Measurements from ENCODE around the gene BZW2.
"Not testable (repeated sequence)": the region's sequence is repeated elsewhere in the genome, so short reads cannot be mapped to it uniquely, and the experiment has no call there.

Gene BZW2

GRCh38 chr7:16644636-16645592, 1.1 kb upstream of the BZW2 start:
- peak in 1 of 2 experiments; percentile 35 for DNase-seq (ENCODE audit: low read depth in 2 of 2)

DNA sequence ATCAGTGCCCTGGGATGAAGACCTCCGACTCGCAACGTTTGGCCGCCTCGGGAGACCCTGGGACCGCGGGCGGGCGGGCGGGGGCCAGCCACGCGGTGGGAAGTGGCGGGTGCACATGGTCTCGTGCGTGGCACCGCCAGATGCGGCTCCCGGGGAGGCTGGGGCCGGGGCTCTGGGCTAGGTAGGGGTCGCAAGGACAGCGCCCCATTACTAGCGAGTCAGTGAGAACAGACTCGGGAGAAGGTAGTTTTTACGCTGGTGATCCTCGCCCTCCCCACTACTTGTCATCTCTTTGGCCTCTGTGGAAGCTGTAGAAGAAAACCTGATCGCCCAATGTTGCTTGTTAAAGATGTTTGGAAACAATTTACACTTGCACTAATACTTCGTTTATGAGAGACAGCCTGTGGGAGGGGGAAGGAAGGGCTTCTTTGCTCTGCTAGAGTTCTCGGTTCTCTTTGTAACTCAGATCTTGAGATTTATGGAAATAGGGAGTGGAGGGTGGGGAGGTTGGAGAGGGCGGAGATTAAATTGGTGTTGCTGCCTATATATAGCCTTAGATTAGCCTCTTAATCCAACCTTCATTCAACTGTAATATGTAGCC, 591 bp downstream of the BZW2 start:
- DNase-seq (ENCODE audit: low read depth in 2 of 2), result peak in 1 of 2 experiments; percentile 6

DNA sequence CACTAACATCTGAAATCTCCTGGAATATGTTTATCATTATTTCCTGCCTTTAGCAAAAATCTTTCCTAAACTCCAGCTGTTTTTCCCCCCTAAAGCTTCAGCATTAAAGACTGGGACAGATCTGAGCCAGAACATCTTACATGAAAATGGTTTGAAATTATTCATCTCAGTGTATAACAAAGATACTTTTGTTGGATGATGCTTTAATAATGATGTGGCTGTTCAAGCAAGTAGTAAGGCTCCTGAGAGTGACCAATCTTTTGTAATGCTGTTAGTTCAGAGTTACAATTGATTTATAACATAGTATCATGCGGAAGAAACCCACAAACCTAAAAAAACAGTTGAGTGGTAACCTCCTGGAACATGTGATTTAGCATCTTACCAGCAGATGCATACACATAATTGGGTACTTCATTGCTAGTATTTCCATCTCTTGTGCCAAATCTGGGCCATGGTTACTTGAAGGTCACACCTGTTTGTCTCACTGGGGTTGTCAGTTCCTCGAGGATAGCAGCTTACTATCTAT, 1.5 kb downstream of the BZW2 start:
- DNase-seq (ENCODE audit: low read depth in 2 of 2), result no peak

- DNase-seq (ENCODE audit: low read depth in 2 of 2), result no peak
These were observed 2.6 kb downstream of the BZW2 start for GRCh38 chr7:16648551-16648950.

DNA sequence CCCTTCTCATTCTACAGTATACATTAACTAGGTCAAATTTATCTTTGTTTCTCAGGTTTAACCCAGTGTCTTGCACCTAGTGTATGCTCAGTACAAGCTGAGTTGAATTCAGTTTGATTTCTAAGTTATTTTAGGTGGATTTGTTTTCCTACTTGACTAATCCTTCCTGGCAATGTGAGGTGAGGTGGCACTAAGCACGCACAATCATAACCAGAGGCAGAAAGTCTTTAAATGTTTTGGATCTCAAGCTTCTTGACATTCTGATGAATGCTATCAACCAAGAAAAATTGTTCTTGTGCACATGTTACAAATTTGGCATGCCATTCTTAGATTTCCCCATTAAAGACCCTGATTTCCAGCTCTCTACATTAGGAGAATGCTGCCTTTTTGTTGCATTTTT, 3.2 kb downstream of the BZW2 start:
- no peak for DNase-seq (ENCODE audit: low read depth in 2 of 2)

DNA sequence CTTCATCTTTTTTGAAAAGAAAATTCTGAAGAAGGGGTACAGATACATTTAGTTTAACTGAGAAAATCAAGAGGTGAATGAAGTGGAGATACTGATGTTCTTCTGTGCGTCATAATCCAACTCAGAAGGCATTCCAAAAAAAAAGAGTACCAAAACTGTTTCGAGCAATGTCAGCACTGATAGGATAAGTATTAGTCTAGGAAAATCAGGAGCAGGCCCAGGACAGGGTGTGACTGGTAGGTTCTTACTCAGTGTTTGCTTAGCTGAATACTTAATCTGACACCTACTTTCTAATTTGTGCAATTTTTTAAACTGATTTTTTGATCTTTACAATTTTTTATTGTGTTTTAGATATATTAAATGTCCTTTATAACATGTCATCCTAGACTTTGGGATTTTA, 4.3 kb downstream of the BZW2 start:
- no peak for DNase-seq (ENCODE audit: low read depth in 2 of 2)

GRCh38 chr7:16651396-16652239, 5.6 kb downstream of the BZW2 start:
- no peak for DNase-seq (ENCODE audit: low read depth in 2 of 2)

DNA sequence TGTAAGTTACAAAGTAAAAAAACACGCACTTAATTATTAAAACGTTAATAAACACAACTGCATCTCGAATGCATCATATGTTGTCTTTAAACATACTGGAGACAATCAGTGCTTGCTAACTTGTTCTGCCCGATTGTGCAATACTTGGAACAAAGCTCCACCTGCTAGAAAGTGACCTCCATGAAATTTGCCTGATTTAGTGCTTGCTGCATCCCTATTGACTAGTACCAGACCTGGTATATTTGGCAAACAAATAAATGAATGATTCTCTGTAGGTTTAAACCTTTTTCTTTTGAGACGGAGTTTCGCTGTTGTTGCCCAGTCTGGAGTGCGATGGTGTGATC, 6.2 kb downstream of the BZW2 start:
- no peak for DNase-seq (ENCODE audit: low read depth in 2 of 2)

GRCh38 chr7:16652888-16653287, 6.9 kb downstream of the BZW2 start:
- no peak for DNase-seq (ENCODE audit: low read depth in 2 of 2)

DNA sequence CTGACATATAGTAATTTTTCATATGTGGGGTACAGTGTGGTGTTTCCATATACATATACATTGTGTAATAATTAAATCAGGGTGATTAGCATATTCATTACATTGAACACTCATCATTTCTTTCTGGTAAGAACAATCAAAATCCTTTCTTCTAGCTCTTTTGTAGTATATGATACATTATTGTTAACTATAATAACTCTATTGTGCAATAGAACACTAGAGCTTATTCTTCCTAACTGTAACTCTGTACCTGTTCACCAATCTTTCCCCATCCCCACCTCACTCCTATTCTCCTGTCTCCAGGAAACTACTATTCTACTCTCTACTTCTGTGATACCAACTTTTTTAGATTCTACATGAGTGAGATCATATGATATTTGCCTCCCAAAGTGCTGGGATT, 9.4 kb downstream of the BZW2 start:
- DNase-seq (ENCODE audit: low read depth in 2 of 2), result no peak

GRCh38 chr7:16656141-16656540, 10.2 kb downstream of the BZW2 start:
- no peak for DNase-seq (ENCODE audit: low read depth in 2 of 2)

GRCh38 chr7:16657656-16658279, 11.8 kb downstream of the BZW2 start:
- DNase-seq (ENCODE audit: low read depth in 2 of 2), result no peak

DNA sequence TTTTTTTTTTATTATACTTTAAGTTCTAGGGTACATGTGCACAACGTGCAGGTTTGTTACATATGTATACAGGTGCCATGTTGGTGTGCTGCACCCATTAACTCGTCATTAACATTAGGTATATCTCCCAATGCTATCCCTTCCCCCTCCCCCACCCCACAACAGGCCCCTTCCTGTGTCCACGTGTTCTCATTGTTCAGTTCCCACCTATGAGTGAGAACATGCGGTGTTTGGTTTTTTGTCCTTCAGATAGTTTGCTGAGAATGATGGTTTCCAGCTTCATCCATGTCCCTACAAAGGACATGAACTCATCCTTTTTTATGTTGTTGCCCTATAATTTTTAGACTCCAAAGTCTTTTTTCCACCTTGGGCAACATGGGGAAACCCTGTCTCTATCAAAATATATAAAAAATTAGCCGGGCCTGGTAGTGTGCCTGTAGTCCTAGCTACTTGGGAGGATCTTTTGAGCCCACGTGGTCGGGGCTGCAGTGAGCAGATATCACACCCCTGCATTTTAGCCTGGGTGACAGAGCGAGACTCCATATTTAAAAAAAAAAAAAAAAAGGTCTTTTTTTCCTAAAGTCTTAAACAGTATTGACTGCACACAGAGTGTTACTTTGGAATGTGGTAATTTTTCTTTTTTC, 14.0 kb downstream of the BZW2 start:
- DNase-seq (ENCODE audit: low read depth in 2 of 2), result not testable (repeated sequence)

DNA sequence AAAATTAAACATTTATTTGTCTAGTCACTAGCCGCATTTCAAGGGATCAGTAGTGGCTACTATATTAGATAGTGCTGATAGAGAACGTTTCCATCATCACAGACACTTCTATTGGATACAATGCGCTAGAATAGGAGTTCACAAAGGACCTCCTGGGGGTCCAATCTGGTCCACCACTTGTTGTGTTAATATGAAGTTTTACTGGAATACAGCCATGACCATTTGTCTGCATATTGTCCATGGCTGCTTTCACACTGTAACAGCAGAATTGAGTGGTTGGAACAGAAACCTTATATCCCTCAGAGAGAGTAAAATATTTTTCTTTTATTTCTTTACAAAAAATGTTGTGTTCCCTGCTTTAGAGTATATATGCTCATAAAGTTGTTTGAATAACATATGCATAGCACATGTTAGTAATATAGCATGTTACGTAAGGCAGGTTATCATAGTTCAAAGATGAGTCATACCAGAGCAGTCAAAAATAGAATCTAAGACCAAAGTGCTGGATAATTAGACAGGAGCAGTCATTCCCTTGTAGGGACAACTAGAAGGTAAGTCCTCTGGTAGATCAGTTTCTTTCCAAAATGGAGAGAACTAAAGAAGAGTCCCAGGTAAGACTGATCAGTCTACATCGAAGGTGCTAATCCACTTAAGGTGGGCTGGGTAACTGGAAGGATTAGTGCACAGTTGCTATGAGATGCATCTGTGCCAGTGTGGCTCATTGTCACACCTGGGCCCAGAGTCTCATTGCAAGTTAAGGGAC, 14.9 kb downstream of the BZW2 start:
- DNase-seq (ENCODE audit: low read depth in 2 of 2), result no peak

GRCh38 chr7:16661924-16662323, 15.9 kb downstream of the BZW2 start:
- DNase-seq (ENCODE audit: low read depth in 2 of 2), result no peak

DNA sequence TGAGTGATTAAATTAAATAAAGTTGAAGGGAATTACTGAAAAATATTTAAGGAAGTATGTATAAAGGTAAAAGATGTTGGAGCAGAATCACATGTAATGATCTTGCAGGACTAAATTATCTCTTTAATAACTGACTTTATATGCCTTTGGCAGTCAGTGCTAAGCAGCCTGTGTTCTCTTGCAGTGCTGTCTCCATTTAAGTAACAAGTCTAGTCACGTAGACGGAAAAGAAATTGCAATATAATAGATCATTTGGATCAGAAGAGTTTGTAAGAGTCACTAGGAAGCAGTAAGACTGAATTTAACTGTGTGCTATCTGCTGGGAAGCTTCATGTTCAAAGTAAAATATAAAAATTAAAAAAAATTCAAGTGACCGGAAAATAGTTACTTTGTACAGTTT, 21.4 kb downstream of the BZW2 start:
- no peak for DNase-seq (ENCODE audit: low read depth in 2 of 2)

DNA sequence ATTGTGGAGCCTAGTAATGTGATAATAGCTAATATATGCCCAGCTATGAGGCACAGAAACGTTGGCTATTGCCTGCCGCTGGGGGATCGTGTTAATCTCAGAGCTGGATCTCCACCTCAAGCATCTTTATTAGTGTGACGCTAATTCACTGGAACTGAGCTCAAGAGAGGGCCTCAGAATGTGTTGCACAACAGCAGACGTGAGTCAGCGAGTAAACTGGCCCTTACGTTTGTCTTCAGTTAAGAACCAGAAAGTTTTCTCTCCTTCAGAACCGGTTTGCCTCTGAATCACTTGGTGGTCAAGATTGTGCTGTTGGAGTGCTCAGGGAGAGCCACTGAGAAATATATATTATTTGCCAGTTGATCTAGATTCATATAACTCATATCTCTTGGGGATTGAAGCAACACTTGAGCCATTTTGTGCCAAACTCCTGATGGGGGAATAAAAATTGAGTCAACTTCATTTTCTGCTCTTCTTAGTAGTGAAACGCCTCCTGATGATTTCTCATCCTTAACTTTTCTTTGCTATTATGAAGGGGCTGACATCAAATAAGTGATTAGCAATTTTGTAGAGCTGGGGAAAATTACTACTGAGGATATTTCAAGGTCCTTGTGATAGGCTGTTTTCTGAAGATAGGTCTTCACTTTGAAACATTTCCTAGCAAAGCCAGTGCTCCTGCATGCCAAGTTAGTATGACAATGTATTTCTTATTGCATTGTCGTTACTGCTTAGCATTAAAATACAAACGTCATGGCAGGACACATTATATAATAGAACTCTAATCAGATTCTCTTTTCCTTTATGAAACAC, 22.3 kb downstream of the BZW2 start:
- no peak for DNase-seq (ENCODE audit: low read depth in 2 of 2)

DNA sequence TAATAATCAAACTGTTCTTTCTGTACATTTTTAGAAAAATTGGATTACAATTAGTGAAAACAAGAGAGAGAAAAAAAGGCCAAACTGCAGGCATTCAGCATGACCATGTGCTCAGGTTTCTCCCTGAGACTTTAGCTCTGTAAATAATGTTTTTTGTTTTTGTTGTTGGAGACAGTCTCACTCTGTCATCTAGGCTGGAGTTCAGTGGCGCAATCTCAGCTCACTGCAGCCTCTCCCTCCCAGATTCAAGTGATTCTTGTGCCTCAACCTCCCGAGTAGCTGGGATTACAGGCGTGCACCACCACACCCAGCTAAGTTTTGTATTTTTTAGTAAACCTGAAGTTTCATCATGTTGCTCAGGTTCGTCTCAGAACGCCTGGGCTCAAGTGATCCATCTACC, 23.0 kb downstream of the BZW2 start:
- DNase-seq (ENCODE audit: low read depth in 2 of 2), result no peak

GRCh38 chr7:16669581-16669980, 23.6 kb downstream of the BZW2 start:
- no peak for DNase-seq (ENCODE audit: low read depth in 2 of 2)

DNA sequence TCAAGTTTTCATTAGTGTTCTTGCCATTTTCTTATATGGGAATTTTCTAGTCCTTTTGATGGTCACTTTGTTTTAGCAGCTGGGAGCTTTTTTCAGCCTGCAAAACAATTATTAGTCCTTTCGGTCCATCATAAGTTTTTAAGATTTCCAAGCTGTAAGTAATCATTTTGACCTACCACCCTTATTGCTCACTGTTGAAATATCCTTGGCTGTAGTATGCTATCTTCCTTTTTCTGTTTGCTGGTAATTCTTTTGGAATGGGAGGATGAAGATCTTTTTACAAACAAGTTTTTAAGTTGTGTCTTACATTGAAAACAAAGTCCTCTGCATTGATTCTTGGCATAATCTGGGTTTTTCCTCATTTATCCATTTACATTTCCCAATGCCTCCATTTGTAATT, 24.0 kb downstream of the BZW2 start:
- no peak for DNase-seq (ENCODE audit: low read depth in 2 of 2)
